ENCODE results near the gene CAMK2G. TPM values are rescaled to one million over a fixed set of nuclear protein-coding genes. Genes with fewer than 3 reads are reported as not detected.

CAMK2G gene
- total and polyA plus RNA-seq, 2 experiments from 2014 or later, result 24.3 to 25.7 TPM

DNA sequence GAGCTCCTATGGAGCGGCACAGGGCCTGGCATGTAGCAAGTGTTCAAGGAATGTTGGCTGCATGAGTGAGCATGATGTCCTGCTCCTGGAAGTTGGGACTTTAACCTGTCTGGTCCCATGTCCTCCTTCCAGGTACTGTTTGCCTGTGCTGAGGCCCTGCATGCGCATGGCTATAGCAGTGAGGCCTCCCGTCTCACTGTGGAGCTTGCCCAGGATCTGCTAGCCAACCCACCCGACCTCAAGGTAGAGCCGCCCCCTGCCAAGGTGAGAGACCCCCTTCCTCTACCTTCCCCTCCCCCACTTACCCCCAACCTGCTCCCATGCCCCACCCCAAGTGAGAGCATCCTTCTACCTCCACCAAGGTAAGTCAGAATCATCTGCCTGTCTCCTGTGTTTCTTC, 80.9 kb downstream of the CAMK2G start:
- in situ Hi-C loops (cut with MboI), result no loop called here
- Histone ChIP-seq H3K4me1 (ENCODE audit: insufficient read depth) (no peaks in the 10 kb centered on the region), H3K36me3 (ENCODE audit: low read depth) (peaks cover 46% of the 10 kb centered on the region; the same call in 1 of the 2 replicates), H3F3A (ENCODE audit: insufficient read depth) (peaks cover 13% of the 10 kb centered on the region), H3K27me3 (replicated peaks; ENCODE audit: insufficient read depth) (no peaks in the 10 kb centered on the region), H3K9ac (no peak overlapping the region), H3K9me2 (ENCODE audit: insufficient read depth) (no peaks in the 10 kb centered on the region), H3K27ac (no peak overlapping the region), H3K4me2 (ENCODE audit: unreplicated experiment) (no peak overlapping the region), H2AFZ (no peak overlapping the region), H3K4me3 (no peak overlapping the region), H4K20me1 (ENCODE audit: insufficient read depth) (0 out of 2 replicates have a peak, but pooled peaks cover 1% of the 10 kb centered on the region), H3K9me3 (ENCODE audit: low read depth) (no peaks in the 10 kb centered on the region), H3K79me2 (ENCODE audit: insufficient read depth) (peaks cover 21% of the 10 kb centered on the region)
- TF ChIP-seq EZH2 (IDR thresholded peaks at IDR 0.05; ENCODE audit: insufficient read depth, poor library complexity, severe bottlenecking) (no peak), EZH2phosphoT487 (IDR thresholded peaks at IDR 0.05; ENCODE audit: insufficient read depth, low read depth) (no peak)
- WGBS, 2 experiments (ENCODE audit: low coverage in 1 of 2, low lambda C conversion rate in 2 of 2, missing lambda C conversion rate in 2 of 2), result 79 to 87% methylated on average over 3 to 5 of the region's 5 CpGs
- DNase-seq, result no peak

DNA sequence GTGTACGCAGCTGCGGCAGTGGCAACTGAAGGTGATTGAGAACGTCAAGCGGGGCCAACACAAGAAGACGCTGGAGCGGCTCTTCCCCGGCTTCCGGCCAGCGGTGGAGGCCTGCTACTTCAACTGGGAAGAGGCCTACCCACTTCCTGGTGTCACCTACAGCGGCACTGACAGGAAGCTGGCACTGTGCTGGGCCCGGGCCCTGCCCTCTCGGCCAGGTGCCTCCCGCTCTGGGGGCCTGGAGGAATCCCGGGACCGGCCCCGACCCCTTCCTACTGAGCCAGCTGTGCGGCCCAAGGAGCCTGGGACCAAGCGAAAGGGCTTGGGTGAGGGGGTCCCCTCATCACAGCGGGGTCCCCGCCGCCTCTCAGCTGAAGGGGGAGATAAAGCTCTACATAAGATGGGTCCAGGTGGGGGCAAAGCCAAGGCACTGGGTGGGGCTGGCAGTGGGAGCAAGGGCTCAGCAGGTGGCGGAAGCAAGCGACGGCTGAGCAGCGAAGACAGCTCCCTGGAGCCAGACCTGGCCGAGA, 82.4 kb downstream of the CAMK2G start:
- WGBS, 2 experiments (ENCODE audit: low coverage in 1 of 2, low lambda C conversion rate in 2 of 2, missing lambda C conversion rate in 2 of 2), result 91 to 93% methylated on average over 25 to 26 of the region's 26 CpGs

DNA sequence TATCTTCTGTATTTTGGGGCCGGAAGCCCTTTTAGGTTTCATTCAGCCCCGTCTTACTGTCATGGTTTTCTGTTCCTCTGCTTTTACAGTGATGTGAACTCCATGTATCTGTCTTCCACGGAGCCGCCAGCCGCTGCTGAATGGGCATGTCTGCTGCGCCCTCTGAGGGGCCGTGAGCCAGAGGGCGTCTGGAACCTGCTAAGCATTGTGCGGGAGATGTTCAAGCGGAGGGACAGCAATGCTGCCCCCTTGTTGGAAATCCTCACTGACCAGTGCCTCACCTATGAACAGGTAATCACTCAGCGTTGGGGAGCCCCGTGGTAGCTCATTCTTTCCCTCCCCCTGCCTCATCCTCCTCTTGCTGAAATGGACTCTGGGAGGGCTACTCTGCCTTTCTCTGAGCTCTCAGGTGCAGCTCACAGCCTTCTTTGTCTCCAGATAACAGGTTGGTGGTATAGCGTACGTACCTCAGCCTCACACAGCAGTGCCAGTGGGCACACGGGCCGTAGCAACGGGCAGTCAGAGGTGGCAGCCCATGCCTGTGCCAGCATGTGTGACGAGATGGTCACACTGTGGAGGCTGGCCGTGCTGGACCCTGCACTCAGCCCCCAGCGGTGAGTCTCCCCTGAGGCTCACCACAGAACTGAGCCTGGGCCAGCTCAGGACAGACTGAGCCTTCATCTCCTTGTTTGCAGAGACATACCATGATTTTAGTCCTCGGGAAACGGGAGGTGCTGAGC, 83.3 kb downstream of the CAMK2G start:
- Histone ChIP-seq H3K4me1 (ENCODE audit: insufficient read depth) (peaks cover 9% of the 10 kb centered on the region), H4K20me1 (ENCODE audit: insufficient read depth) (peaks cover 7% of the 10 kb centered on the region), H3K79me2 (ENCODE audit: insufficient read depth) (peaks cover 45% of the 10 kb centered on the region), H3K9me3 (ENCODE audit: low read depth) (no peaks in the 10 kb centered on the region), H3F3A (ENCODE audit: insufficient read depth) (peaks cover 11% of the 10 kb centered on the region), H3K9me2 (ENCODE audit: insufficient read depth) (no peaks in the 10 kb centered on the region), H3K9ac (no peak overlapping the region), H3K36me3 (ENCODE audit: low read depth) (peaks cover 43% of the 10 kb centered on the region; the same call in 1 of the 2 replicates), H3K27me3 (replicated peaks; ENCODE audit: insufficient read depth) (no peaks in the 10 kb centered on the region), H3K4me2 (ENCODE audit: unreplicated experiment) (no peak overlapping the region), H2AFZ (no peak overlapping the region), H3K4me3 (no peak overlapping the region), H3K27ac (no peak overlapping the region)
- in situ Hi-C loops (cut with MboI), result no loop called here
- no peak for DNase-seq
- no peak for TF ChIP-seq EZH2phosphoT487 (IDR thresholded peaks at IDR 0.05; ENCODE audit: insufficient read depth, low read depth)
- no peak for TF ChIP-seq EZH2 (IDR thresholded peaks at IDR 0.05; ENCODE audit: insufficient read depth, poor library complexity, severe bottlenecking)
- 82 to 83% methylated on average over 22 of the region's 22 CpGs for WGBS, 2 experiments (ENCODE audit: low coverage in 1 of 2, low lambda C conversion rate in 2 of 2, missing lambda C conversion rate in 2 of 2)

More for the DNA sequence above, 82.4 kb downstream of the CAMK2G start:
- Histone ChIP-seq H4K20me1 (ENCODE audit: insufficient read depth) (peaks cover 7% of the 10 kb centered on the region; the same call in 1 of the 2 replicates), H3K9ac (no peak overlapping the region), H3K27me3 (replicated peaks; ENCODE audit: insufficient read depth) (no peaks in the 10 kb centered on the region), H2AFZ (no peak overlapping the region), H3F3A (ENCODE audit: insufficient read depth) (peaks cover 9% of the 10 kb centered on the region), H3K9me3 (ENCODE audit: low read depth) (no peaks in the 10 kb centered on the region), H3K27ac (no peak overlapping the region), H3K4me1 (ENCODE audit: insufficient read depth) (peaks cover 6% of the 10 kb centered on the region), H3K9me2 (ENCODE audit: insufficient read depth) (no peaks in the 10 kb centered on the region), H3K79me2 (ENCODE audit: insufficient read depth) (peaks cover 36% of the 10 kb centered on the region), H3K4me3 (no peak overlapping the region), H3K4me2 (ENCODE audit: unreplicated experiment) (no peak overlapping the region), H3K36me3 (ENCODE audit: low read depth) (peaks cover 43% of the 10 kb centered on the region; the same call in 1 of the 2 replicates)
- in situ Hi-C loops (cut with MboI), result no loop called here
- DNase-seq, result no peak
- TF ChIP-seq EZH2phosphoT487 (IDR thresholded peaks at IDR 0.05; ENCODE audit: insufficient read depth, low read depth) (no peak), EZH2 (IDR thresholded peaks at IDR 0.05; ENCODE audit: insufficient read depth, poor library complexity, severe bottlenecking) (no peak)

DNA sequence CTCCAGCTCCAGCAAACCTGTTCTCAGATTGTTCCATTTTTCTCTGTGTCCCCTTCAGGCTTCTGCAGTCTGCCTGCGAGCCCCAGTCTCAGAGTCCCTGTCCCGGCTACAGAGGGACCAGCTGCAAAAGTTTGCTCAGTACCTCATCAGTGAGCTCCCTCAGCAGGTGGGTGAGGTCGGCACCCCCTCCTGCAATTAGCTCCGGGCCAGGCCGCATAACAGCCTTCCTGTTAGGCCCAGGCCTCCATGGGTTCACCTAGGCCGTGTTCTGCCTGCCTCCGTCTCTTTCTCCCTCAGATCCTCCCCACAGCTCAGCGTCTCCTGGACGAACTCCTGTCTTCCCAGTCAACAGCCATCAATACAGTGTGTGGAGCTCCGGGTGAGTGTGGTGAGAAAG, 84.7 kb downstream of the CAMK2G start:
- no peak for DNase-seq
- Histone ChIP-seq H3K4me1 (ENCODE audit: insufficient read depth) (peaks cover 13% of the 10 kb centered on the region), H3K9me2 (ENCODE audit: insufficient read depth) (no peaks in the 10 kb centered on the region), H2AFZ (no peak overlapping the region), H4K20me1 (ENCODE audit: insufficient read depth) (peaks cover 7% of the 10 kb centered on the region), H3K27ac (no peak overlapping the region), H3K79me2 (ENCODE audit: insufficient read depth) (peaks cover 52% of the 10 kb centered on the region), H3F3A (ENCODE audit: insufficient read depth) (peaks cover 15% of the 10 kb centered on the region), H3K27me3 (replicated peaks; ENCODE audit: insufficient read depth) (no peaks in the 10 kb centered on the region), H3K9ac (no peak overlapping the region), H3K4me3 (no peak overlapping the region), H3K9me3 (ENCODE audit: low read depth) (no peaks in the 10 kb centered on the region), H3K4me2 (ENCODE audit: unreplicated experiment) (no peak overlapping the region), H3K36me3 (ENCODE audit: low read depth) (peaks cover 39% of the 10 kb centered on the region; the same call in 1 of the 2 replicates)
- TF ChIP-seq EZH2phosphoT487 (IDR thresholded peaks at IDR 0.05; ENCODE audit: insufficient read depth, low read depth), result no peak
- TF ChIP-seq EZH2 (IDR thresholded peaks at IDR 0.05; ENCODE audit: insufficient read depth, poor library complexity, severe bottlenecking), result no peak
- in situ Hi-C loops (cut with MboI), result no loop called here
- WGBS, 2 experiments (ENCODE audit: low coverage in 1 of 2, low lambda C conversion rate in 2 of 2, missing lambda C conversion rate in 2 of 2), result 70 to 74% methylated on average over 10 of the region's 10 CpGs
